GM19467 (cell line): ENCODE results near the gene CCL4.
A peak's percentile ranks its signal among the peaks of the same experiment; 100 is the strongest.
"Not testable (repeated sequence)": the region's sequence is repeated elsewhere in the genome, so short reads cannot be mapped to it uniquely, and the experiment has no call there.

ENCODE experiments used
- ATAC-seq: cut with Tn5 transposase; IDR thresholded peaks from one replicate; pipeline ENCODE4 v1.9.1; 2021; ENCODE audit warnings: mild to moderate bottlenecking, moderate library complexity; ENCODE audit not compliant: unreplicated experiment

CCL4 gene

DNA sequence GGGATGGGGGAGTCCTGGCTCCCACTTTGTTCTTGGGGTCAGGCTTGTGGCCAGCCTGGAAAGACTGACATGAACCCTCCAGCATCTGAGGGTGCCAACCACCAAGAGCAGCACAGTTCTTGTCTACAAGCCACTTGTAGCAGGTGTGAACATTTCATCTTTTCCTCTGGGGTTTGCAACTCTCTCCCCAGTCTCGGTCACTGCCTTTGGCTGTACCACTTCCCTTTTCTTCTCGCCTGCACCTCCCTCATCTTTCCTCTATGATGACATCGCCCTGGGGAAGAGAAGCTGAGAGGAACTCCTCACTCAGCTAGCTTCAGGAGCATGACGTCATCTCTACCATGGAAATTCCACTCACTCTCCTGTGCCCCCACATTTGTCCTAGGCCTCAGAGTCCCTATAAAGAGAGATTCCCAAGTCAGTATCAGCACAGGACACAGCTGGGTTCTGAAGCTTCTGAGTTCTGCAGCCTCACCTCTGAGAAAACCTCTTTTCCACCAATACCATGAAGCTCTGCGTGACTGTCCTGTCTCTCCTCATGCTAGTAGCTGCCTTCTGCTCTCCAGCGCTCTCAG is at the start of gene CCL4:
Gene CCL4 (plus strand): TSS at position 427 of the 575 bp plus-strand sequence. CDS start 79 bp downstream, at position 506.
- ATAC-seq: peak; percentile 76

DNA sequence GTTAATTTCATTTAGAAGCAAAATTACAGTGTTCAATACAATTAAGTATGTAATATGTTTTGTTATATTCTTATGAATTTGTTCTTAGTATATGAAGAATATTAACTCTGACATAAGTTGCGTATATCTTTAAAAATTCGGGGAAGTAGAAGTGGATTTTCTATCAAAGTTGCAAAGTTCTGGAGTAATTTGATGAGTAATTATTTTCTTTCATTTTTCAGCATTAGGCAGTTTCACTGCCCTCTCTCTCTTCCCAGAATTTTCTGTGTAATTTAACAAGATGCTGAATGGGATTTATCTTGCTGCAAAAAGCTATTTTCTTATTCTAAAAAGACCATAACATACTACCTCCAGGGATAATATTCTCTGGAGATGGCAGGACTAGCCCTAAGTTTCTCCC is 48.5 kb upstream of the CCL4 start:
- ATAC-seq: no peak

DNA sequence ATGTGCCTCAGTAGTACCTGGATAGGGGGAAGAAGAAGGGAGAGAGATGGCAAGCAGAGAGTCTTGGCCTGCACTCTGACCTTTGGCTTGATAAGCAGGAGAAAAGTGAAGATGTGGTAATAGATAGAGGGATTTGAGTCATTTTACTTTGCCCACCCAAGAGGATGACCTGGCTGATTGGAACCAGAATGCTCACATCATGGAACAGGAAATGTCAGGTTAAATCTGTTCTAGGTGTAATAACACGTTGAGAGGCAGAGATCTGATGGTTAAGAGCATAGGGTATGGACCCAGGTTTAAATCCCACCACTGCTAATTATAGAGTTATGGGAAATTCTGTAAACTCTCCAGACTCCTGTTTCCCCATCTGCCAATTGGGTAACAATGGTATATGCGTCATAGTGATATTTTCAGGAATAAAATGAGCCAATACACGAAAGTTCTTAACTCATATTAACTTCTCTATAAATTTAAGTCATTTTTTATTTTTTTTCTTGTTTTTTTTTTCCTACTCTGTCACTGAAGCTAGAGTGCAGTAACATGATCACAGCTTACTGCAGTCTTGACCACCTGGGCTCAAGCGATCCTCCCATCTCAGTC is 47.6 kb upstream of the CCL4 start:
- no peak for ATAC-seq

DNA sequence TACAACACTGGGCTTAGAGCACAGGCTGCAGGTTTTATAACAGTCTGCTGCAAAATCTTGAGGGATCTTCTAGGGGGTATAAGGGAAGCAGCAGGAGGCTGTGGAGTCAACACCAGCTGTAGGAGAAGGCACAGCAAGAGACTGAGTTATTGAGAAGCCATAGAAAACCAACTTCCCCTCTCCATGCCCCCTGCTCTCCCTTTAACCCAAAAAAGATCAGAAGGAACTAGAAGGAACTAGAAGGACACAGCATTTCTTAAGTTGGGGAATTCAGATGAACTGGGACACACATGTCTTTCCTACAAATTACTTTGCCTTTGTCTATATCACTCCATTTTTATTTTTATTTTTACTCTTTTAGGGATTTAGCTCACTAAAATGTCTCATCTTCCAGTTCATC is 45.7 kb upstream of the CCL4 start:
- no peak for ATAC-seq

DNA sequence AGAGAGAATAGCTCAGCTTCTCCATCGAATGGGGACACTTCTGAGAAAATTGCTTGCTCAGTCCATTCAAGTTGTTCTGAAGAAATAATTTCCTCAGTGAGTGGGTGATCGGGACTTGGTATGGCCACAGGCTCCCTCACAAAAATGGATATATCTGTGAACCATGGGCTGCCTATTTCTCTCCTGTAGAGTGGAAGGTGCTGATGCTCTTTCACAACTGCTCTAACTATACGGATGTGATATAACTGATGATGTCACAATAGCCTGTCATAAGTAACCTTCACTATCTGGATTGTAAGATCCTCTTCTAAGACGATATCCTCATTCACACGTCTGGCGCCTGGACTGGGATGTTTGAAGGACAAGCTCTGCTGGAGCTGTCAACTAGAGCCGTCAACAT is 44.2 kb upstream of the CCL4 start:
- ATAC-seq: no peak

DNA sequence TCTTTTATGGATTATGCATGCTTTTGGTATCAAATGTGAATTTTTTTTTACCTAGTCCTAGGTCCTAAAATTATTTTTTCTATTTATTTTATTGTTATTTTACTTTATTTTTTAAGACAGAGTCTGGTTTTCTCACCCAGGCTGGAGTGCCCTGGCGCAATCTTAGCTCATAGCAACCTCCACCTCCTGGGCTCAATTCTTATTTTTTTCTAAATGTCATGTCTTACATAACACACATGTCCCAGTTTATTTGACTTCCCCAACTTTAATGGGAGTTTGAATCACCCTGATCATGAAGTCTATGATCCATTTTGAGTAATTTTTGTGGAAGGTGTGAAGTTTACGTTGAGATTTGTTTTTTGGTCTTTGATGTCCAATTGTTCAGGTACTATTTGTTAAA is 42.8 kb upstream of the CCL4 start:
- no peak for ATAC-seq

DNA sequence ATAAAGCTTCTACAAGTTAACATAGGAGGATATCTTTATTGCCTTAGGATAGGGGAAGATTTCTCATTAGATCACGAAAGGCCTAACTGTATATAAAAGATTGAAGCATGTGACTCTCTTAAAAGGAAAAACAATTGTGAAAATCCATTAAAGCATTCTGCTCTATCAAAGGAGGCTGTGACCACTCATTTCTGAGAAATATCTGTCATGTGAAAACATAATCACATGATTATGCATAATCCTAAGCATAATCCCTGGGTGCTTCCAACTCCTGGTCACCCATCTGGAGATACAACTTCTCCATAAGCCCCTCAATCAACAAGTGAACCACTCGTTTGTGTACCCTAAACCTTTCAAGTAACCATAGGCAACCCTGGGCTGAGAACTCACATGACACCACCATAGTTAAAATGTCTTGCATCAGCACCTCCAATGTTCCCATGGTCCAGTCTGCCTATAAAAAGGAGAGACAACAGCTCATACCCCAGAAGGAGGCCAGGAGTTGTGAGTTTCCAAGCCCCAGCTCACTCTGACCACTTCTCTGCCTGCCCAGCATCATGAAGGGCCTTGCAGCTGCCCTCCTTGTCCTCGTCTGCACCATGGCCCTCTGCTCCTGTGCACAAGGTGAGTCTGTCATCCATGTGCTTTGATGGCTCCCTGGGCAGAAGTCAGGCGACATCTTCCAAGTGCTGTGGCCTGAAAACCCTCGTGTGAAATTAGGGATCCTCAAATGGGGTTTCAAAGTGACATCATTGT is 39.7 kb upstream of the CCL4 start, which contains the start of gene CCL18:
Gene CCL18 (plus strand): TSS at position 487 of the 756 bp plus-strand sequence. CDS start 71 bp downstream, at position 558.
- no peak for ATAC-seq

DNA sequence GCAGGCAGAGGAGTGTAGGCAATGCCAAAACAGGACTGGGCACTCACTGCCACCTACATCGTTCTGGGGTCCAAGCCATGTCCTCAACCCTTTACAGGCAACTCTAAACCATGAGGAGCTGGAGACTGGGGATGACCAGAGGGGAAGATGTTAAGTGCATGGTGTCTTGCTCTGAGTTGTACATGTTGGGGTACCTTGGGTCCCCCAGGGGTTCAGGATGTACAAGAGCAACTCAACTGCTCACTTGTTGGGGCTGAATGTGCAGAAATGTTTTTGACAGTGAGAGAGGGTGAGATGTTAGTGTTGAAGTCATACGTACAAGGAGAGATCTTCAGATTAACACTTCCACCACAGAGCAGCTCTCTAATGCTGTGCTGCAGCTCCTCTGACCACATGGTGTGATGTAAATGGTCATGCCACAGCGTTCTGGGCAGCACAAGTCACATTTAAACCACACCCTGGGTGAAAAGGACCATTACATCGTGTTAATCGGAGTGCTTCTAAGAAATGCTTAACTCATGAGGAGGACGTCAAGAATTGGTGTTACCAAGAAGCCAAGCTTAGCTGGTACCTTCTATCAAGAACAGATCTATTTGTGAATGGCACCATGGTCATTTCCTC is 37.2 kb upstream of the CCL4 start:
- ATAC-seq: no peak

DNA sequence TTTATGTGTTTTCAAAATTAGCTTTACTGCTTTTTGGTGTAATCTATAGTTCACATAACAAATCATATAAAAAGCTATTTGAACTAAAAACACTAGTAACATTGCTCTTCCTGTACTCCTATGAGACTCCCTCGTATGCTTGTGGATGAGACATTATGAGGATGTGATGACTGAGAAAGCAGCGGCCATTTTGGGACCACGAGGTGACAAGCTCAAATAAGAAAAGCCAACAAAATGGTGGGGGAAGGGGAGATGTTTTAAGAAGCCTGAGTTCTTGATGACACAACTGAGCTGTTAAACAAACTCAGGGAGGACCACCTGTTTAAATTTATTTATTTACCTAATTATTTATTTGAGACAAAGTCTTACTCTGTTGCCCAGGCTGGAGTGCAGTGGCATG is 35.1 kb upstream of the CCL4 start:
- no peak for ATAC-seq

DNA sequence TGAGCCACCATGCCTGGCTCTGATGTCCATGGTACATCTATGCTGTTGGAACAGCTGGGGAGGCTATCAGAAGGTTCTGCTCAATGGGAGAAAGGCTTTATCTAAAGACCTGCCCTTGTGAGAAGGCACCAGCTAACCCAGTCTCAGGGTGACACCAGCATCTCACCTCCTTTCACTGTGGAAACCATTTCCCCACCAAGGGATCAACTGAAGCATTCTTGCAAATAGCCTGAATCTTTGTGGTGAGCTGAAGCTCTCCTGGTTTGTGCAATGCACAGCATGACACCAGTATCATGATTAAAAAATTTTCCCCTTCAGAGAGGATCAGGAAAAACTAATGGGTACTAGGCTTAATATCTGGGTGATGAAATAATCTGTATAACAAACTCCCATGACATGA is 34.5 kb upstream of the CCL4 start:
- ATAC-seq: no peak

DNA sequence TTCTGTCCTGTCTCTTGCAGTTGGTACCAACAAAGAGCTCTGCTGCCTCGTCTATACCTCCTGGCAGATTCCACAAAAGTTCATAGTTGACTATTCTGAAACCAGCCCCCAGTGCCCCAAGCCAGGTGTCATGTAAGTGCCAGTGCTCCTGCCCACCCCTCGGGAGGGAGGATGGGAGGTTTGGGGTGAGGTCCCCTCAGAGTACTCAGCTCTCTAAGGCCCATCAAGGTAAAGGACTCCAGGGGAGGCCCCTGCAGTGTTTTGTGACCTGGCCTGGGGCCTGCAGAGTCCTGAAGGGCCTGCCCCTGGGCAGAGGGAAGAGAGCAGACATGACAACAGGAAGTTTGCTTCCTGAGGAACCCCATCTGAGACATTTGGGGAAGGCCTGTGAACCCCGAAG is 33.2 kb upstream of the CCL4 start:
- ATAC-seq: no peak

DNA sequence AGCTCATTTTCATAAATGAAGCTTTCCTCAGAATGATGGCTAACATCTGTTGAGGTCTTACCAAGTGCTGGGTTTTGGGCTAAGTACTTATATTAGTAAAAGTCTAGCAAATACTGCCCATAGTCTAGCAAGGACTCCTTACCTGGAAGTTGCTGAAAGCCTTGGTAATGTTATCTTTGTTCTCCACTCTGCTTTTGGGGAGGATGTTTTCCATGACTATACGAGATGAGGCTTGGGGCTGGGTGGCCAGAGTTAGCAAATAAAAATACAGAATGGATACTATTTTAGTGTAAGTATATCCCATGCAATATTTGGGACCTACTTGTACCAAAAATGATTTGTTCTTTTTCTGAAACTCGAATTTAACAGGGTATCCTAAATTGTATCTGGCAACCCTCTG is 31.9 kb upstream of the CCL4 start:
- ATAC-seq: no peak

DNA sequence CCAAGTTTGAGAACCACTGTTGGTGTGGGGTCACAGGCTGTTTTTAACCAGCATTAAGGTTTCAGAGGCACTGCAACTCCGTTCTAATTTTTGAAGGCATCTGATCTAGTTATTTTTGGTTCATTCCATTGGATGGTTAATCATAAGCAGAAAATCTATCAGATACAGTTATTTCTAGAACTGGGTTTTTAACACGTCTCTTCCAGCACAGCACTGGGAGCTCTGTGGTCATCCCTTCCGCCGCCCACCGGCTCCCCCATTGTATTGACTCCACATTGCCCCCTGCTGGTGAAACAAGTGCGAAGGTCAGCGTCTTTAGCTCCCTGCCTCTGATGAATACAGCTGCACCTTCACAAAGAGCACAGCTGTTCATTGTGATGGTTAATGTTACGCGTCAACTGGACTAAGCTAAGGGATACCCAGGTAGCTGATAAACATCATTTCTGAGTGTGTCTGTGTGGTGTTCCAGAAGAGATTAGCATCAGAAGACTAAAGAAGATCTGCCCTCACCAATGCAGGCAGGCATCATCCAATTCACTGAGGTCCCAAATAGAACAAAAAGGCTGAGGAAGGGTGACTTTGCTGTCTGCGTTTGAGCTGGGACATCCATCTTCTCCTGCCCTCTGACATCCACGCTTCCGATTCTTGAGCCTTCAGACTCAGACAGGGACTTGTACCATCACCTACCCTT is 31.1 kb upstream of the CCL4 start:
- ATAC-seq: no peak

DNA sequence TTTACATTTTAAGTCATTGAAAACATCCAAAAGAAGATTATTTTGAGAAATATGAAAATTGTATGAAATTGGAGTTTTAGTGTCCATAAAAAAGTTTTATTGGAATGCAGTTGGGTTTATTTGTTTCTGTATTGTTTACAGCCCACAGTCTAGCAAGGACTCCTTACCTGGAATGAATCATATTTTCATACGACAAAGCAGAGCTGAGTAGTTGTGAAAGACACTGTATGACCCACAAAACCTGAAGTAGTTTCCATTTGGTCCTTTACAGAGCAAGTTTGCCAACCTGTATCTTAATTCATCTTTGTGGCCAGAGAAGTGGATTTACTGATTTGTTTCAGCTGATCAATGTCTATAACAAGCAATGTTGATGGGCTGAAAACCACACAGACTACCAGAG is 29.3 kb upstream of the CCL4 start:
- ATAC-seq: no peak

DNA sequence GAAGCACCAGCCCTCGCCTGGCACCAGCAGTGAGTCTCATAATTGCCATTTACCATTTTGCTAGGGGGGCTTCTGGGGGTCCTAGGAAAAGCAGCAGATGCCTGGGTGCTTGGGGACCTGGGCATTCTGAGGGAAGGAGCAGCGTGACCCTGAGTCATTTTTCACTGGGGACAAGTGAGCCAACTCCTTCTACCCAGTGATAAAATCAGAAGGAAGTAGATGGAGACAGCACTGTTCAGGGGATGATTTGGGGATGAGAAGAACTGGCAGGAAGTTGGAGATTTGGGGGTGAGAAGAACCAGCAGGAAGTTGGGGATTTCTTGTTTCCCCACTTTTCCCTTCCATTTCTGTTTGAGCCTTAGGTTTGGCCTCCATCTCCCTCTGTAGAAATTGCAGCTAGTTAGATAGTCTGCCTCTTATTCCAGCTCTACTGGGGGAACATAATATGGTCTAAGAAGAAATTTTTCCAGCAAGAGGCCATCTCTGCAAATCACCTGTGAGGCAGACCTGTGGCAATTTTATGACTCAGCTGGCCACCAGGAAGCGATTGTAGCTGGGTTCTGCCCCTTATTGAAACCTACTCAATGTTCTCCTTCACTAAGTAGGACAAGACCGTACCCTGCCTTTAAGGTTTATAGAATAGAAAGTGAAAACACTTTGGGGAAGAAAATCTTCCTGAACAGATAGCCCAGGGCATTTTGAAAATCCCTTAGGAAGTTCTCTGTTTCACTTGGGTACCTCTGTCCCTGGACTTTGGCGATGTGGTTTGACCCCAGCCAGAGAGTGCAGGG is 21.8 kb upstream of the CCL4 start:
- ATAC-seq: peak; percentile 13

DNA sequence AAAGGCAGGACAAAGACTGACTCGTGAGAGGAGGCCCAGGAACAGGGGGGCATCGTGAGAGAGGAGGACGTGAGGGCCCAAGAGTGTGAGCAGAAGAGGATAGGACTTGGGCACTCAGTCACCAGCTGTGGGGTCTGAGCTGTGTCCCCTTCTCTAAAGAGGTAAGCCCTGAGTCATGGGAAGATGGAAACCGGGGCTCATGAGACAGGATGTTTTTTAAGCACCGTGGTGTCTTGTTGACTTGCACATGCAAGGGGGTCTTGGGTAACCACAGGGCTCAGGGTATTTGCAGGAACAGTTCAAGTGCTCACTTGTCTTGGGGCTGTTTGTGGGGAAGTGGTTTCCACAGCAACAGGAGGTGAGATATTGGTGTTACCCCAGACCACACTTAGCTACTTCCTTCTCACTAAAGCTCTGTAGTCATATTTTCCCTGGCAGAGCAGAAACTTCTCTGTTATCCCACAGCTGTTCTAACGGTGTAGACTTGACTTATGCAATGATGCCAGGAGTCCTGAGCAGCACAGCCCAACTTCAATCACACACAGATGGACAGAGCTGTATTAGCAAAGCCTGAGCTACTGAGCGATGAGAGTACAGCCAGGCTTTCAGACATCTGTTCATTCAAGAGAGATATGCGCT is 21.0 kb upstream of the CCL4 start:
- ATAC-seq: peak; percentile 44

DNA sequence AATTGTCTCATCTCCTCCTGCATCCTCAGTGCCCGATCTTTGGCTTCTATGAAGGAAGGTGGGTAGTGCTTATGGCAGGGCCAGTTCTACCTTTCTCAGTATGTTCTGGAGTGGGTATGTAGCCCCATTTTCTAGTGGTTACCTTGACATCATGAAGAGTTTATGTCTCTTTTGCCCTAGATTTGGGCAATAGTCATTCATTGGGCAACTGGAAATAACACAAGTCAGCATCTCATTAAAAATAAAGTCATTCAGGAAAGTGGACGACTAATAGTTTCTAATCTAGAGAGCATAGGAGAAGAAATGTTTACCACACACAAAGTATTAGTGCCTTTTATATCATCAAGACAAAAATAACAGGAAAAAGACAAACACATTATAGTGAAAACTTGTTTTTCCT is 19.9 kb upstream of the CCL4 start:
- ATAC-seq: not testable (repeated sequence)

DNA sequence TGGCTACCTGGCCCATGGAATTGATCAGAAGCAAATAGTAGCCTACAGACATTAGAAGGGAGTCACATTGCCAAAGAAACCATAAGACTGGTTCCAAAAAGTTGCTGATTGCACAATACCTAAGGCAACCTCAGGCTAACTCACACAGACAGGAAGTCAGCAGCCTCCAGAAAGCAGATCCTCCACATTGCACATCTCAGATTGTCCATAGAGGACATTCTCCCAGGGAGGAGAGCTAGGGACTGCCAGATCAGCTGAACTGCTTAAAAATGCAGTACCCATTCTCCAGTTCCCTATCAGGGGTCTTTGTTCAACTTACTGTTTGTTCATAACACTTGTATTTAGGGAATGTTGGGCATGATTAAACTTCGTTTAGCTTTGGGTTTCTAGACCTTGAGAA is 17.9 kb upstream of the CCL4 start:
- ATAC-seq: no peak

DNA sequence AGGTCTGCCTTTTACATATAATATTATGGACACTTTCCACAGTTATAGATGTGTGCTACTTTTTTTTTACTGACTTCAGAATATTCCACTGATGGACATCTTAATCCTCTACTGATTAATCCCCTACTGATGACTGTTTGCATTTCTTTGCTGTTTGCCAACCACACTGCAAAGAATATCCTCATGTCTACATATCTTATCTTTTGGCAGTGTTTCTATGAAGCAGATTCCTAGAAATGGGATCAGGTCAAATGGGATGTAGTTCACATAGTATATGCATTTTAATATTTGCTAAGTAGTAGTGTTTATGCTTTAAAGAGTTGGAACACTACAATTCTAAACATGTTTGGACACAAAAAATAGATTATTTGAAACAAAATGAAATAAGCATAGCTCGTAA is 16.8 kb upstream of the CCL4 start:
- no peak for ATAC-seq

DNA sequence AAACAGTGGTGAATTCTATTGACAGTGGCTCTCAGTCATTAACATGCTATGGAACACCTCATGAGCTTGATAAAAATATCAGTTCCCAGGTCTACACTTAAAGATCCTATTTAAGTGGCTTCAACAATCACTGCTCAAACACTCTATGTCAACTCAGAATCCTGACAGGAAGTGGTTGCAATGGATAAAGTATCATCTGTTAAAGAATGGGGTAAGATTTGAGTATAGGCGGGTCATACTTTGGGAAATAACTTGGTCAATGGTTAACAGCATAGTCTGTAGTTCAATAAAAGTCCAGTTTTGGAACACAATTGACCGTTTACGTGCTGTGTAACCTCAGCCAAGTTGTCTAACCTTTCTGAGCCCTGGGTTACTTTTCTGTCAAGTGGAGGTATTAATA is 16.2 kb upstream of the CCL4 start:
- ATAC-seq: not testable (repeated sequence)
